GM23338 (cell line): ENCODE data around the gene IL1RAPL2. TPM values are rescaled to one million over a fixed set of nuclear protein-coding genes. Genes with fewer than 3 reads are reported as not detected.

Source experiments
- ATAC-seq: fragments of 200-7000 bp; cut with Tn5 transposase; 3 replicates; pipeline ENCODE4 v1.9.1; 2020
- DNase-seq: peaks from one replicate; pipeline ENCODE4 v3.0.0-alpha.2; 2015; ENCODE audit warnings: low spot score
- H2AFZ ChIP-seq: fragments of 200-600 bp; sonication (generic); 2 replicates; pipeline ENCODE4 v1.8.0; 2016; ENCODE audit warnings: antibody characterized with exemption, mild to moderate bottlenecking, moderate library complexity
- H3F3A ChIP-seq: fragments of 200-600 bp; sonication (generic); replicated peaks from 2 replicates; pipeline ENCODE4 v1.8.0; 2017; ENCODE audit warnings: antibody characterized with exemption, mixed run types, low read depth
- H3K27ac ChIP-seq: fragments of 200-600 bp; sonication (generic); 2 replicates; pipeline ENCODE4 v1.6.1; 2016; ENCODE audit warnings: low read depth
- H3K27me3 ChIP-seq: fragments of 200-600 bp; sonication (generic); 2 replicates; pipeline ENCODE4 v1.8.0; 2016; ENCODE audit warnings: mild to moderate bottlenecking, mixed run types, moderate library complexity; ENCODE audit not compliant: insufficient read depth
- H3K36me3 ChIP-seq: fragments of 200-600 bp; sonication (generic); 2 replicates; pipeline ENCODE4 v1.8.0; 2016; ENCODE audit warnings: mild to moderate bottlenecking; ENCODE audit not compliant: insufficient read depth
- H3K4me1 ChIP-seq: fragments of 200-600 bp; sonication (generic); 2 replicates; pipeline ENCODE4 v1.8.0; 2016; ENCODE audit warnings: mild to moderate bottlenecking, moderate library complexity; ENCODE audit not compliant: insufficient read depth
- H3K4me2 ChIP-seq: fragments of 200-600 bp; sonication (generic); 2 replicates; pipeline ENCODE4 v1.7.1; 2017; ENCODE audit warnings: mixed run types
- H3K4me3 ChIP-seq: fragments of 200-600 bp; sonication (generic); 2 replicates; pipeline ENCODE4 v1.6.1; 2016; ENCODE audit warnings: mixed run types
- H3K79me2 ChIP-seq: fragments of 200-600 bp; sonication (generic); replicated peaks from 2 replicates; pipeline ENCODE4 v1.8.0; 2017; ENCODE audit warnings: mild to moderate bottlenecking; ENCODE audit not compliant: insufficient read depth
- H3K9me2 ChIP-seq: fragments of 200-600 bp; sonication (generic); 2 replicates; pipeline ENCODE4 v1.8.0; 2017; ENCODE audit not compliant: insufficient read depth
- H4K20me1 ChIP-seq: fragments of 200-600 bp; sonication (generic); replicated peaks from 2 replicates; pipeline ENCODE4 v1.8.0; 2017; ENCODE audit warnings: mild to moderate bottlenecking; ENCODE audit not compliant: insufficient read depth
- H3K27ac Mint-ChIP-seq: 2 replicates; pipeline ENCODE4 v1.8.0; 2020; ENCODE audit warnings: inconsistent platforms, mild to moderate bottlenecking, moderate library complexity, mixed read lengths
- H3K27me3 Mint-ChIP-seq: 3 replicates; pipeline ENCODE4 v1.8.0; 2022; ENCODE audit warnings: low read depth, mild to moderate bottlenecking, moderate library complexity, mixed read lengths, inconsistent platforms; ENCODE audit not compliant: insufficient read depth, poor library complexity
- H3K36me3 Mint-ChIP-seq: 3 replicates; pipeline ENCODE4 v1.8.0; 2021; ENCODE audit warnings: low read depth, mild to moderate bottlenecking, inconsistent platforms, moderate library complexity, mixed read lengths
- H3K4me1 Mint-ChIP-seq: 3 replicates; pipeline ENCODE4 v1.8.0; 2020; ENCODE audit warnings: mild to moderate bottlenecking, inconsistent platforms, mixed read lengths
- H3K4me3 Mint-ChIP-seq: 3 replicates; pipeline ENCODE4 v1.8.0; 2021; ENCODE audit warnings: moderate library complexity, mild to moderate bottlenecking, inconsistent platforms, mixed read lengths
- H3K9me3 Mint-ChIP-seq: 3 replicates; pipeline ENCODE4 v1.8.0; 2020; ENCODE audit warnings: moderate library complexity, mild to moderate bottlenecking, inconsistent platforms, mixed read lengths
- CREB1 ChIP-seq: fragments of 250-450 bp; sonication (Bioruptor Pico); IDR thresholded peaks from 2 replicates; pipeline ENCODE4 v1.5.0; 2020; ENCODE audit warnings: low read depth, mild to moderate bottlenecking, moderate library complexity
- CTCF ChIP-seq, 2 experiments: fragments of 200-600 bp in 1 of 2; sonication (generic) in 1 of 2; conservative IDR thresholded peaks; 2 replicates each; pipeline versions ENCODE4 v1.5.1 to v1.6.1; 2016 to 2017; ENCODE audit warnings: antibody characterized with exemption in 2 of 2, low read depth in 2 of 2, mild to moderate bottlenecking in 2 of 2, moderate library complexity in 1 of 2
- EZH2 ChIP-seq: fragments of 200-600 bp; sonication (generic); IDR thresholded peaks from one replicate; pipeline ENCODE4 v1.8.0; 2017; ENCODE audit warnings: antibody characterized with exemption, mild to moderate bottlenecking, low read depth; ENCODE audit not compliant: unreplicated experiment
- EZH2phosphoT487 ChIP-seq: fragments of 200-600 bp; sonication (generic); IDR thresholded peaks from one replicate; pipeline ENCODE4 v1.8.1; 2018; ENCODE audit warnings: antibody characterized with exemption; ENCODE audit not compliant: unreplicated experiment
- JUNB ChIP-seq: IDR thresholded peaks from one replicate; pipeline ENCODE4 v1.6.1; 2016; ENCODE audit warnings: antibody characterized with exemption; ENCODE audit not compliant: unreplicated experiment
- NANOG ChIP-seq: IDR thresholded peaks from 2 replicates; pipeline ENCODE4 v1.6.1; 2016; ENCODE audit warnings: antibody characterized with exemption, borderline replicate concordance
- POLR2AphosphoS5 ChIP-seq: IDR thresholded peaks from 2 replicates; pipeline ENCODE4 v1.6.1; 2016; ENCODE audit warnings: antibody characterized with exemption, low read depth
- STAT1 ChIP-seq: IDR thresholded peaks from one replicate; pipeline ENCODE4 v1.6.1; 2016; ENCODE audit warnings: antibody characterized with exemption; ENCODE audit not compliant: unreplicated experiment
- ZNF114 ChIP-seq: fragments of 250-450 bp; sonication (Bioruptor Pico); IDR thresholded peaks from 2 replicates; pipeline ENCODE4 v1.5.0; 2020; ENCODE audit warnings: mild to moderate bottlenecking, moderate library complexity
- ZNF331 ChIP-seq: fragments of 250-450 bp; sonication (Bioruptor Pico); IDR thresholded peaks from 2 replicates; pipeline ENCODE4 v1.5.0; 2020; ENCODE audit warnings: low read depth, mild to moderate bottlenecking, moderate library complexity
- ZNF462 ChIP-seq: fragments of 250-450 bp; sonication (Bioruptor Pico); IDR thresholded peaks from 2 replicates; pipeline ENCODE4 v1.5.0; 2020; ENCODE audit warnings: mild to moderate bottlenecking, moderate library complexity
- polyA plus RNA-seq: library from polyadenylated mRNA; unstranded; fragments of >200 nt; fragmentation: Nextera tagmentation; extraction: Ambion mirVana; gene quantifications from 2 replicates; pipeline ENCODE4 v1.2.1, GENCODE V29; 2016
- total RNA-seq: library from RNA; depleted of rRNA; stranded (reverse); fragments of >200 nt; shearing (Covaris generic); gene quantifications from 2 replicates; pipeline ENCODE4 v1.2.3, GENCODE V29; 2014
- TF ChIP-seq, protein P1 (sequence below): IDR thresholded peaks from 2 replicates; pipeline ENCODE4 v1.6.1; 2016; ENCODE audit warnings: antibody characterized with exemption
- TF ChIP-seq, protein P2 (sequence below): IDR thresholded peaks from one replicate; pipeline ENCODE4 v1.6.1; 2018; ENCODE audit warnings: antibody characterized with exemption; ENCODE audit not compliant: unreplicated experiment

IL1RAPL2 gene
- total and polyA plus RNA-seq, 2 experiments from 2014 or later: 0.80 to 0.94 TPM

DNA sequence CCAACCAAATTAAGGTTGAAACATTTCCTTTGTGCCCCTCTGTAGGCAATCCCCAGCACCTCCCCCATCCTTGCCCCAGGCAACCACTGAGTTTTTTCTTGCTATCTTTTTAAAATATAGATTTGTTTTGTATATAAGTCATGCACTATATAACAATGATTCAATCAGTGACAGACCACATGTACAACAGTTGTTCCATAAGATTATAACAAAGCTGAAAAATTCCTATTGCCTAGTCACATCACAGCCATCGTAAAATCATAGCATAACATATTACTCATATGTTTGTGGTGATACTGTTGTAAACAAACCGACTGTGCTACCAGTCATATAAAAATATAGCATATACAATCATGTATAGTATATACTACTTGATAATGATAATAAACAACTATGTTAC lies 1044.4 kb downstream of the IL1RAPL2 start:
- H3K4me3 Mint-ChIP-seq: no peak overlapping the region
- no peaks in the 10 kb centered on the region for H4K20me1 ChIP-seq
- H2AFZ ChIP-seq: no peak overlapping the region
- no peaks in the 10 kb centered on the region for H3K27me3 Mint-ChIP-seq
- H3K36me3 Mint-ChIP-seq: no peaks in the 10 kb centered on the region
- ATAC-seq (no peak), DNase-seq (no peak)
- no peak overlapping the region for H3K27ac Mint-ChIP-seq
- H3K4me1 Mint-ChIP-seq: no peaks in the 10 kb centered on the region
- no peaks in the 10 kb centered on the region for H3F3A ChIP-seq
- H3K9me3 Mint-ChIP-seq: no peaks in the 10 kb centered on the region
- H3K27me3 ChIP-seq: no peaks in the 10 kb centered on the region
- H3K4me2 ChIP-seq: no peak overlapping the region
- no peaks in the 10 kb centered on the region for H3K9me2 ChIP-seq
- no peak overlapping the region for H3K4me3 ChIP-seq
- H3K4me1 ChIP-seq: no peaks in the 10 kb centered on the region
- no peak overlapping the region for H3K27ac ChIP-seq
- H3K79me2 ChIP-seq: no peaks in the 10 kb centered on the region
- TF ChIP-seq STAT1 (no peak), NANOG (no peak), ZNF331 (CRISPR knock-in tag) (no peak), CREB1 (no peak), JUNB (no peak), ZNF462 (CRISPR knock-in tag) (no peak), ZNF114 (CRISPR knock-in tag) (no peak), POLR2AphosphoS5 (no peak), CTCF (conservative IDR thresholded peaks at IDR 0.05; ENCODE audit: low read depth in 2 of 2) (no peak), EZH2phosphoT487 (no peak), EZH2 (no peak)
- TF ChIP-seq, protein P1, sequence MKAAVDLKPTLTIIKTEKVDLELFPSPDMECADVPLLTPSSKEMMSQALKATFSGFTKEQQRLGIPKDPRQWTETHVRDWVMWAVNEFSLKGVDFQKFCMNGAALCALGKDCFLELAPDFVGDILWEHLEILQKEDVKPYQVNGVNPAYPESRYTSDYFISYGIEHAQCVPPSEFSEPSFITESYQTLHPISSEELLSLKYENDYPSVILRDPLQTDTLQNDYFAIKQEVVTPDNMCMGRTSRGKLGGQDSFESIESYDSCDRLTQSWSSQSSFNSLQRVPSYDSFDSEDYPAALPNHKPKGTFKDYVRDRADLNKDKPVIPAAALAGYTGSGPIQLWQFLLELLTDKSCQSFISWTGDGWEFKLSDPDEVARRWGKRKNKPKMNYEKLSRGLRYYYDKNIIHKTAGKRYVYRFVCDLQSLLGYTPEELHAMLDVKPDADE: no peak
- TF ChIP-seq, protein P2, sequence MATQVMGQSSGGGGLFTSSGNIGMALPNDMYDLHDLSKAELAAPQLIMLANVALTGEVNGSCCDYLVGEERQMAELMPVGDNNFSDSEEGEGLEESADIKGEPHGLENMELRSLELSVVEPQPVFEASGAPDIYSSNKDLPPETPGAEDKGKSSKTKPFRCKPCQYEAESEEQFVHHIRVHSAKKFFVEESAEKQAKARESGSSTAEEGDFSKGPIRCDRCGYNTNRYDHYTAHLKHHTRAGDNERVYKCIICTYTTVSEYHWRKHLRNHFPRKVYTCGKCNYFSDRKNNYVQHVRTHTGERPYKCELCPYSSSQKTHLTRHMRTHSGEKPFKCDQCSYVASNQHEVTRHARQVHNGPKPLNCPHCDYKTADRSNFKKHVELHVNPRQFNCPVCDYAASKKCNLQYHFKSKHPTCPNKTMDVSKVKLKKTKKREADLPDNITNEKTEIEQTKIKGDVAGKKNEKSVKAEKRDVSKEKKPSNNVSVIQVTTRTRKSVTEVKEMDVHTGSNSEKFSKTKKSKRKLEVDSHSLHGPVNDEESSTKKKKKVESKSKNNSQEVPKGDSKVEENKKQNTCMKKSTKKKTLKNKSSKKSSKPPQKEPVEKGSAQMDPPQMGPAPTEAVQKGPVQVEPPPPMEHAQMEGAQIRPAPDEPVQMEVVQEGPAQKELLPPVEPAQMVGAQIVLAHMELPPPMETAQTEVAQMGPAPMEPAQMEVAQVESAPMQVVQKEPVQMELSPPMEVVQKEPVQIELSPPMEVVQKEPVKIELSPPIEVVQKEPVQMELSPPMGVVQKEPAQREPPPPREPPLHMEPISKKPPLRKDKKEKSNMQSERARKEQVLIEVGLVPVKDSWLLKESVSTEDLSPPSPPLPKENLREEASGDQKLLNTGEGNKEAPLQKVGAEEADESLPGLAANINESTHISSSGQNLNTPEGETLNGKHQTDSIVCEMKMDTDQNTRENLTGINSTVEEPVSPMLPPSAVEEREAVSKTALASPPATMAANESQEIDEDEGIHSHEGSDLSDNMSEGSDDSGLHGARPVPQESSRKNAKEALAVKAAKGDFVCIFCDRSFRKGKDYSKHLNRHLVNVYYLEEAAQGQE: no peak
- H3K36me3 ChIP-seq: no peaks in the 10 kb centered on the region
